Fibroblast of the conjunctiva (primary cell): ENCODE results near the gene KRT72.

ENCODE experiments used
- DNase-seq: peaks from one replicate; pipeline ENCODE4 v3.0.0-alpha.2; 2010; ENCODE audit warnings: low read depth

The KRT72 gene

GRCh38 chr12:52578469-52578868, 22.8 kb downstream of the KRT72 start:
- no peak for DNase-seq

GRCh38 chr12:52577316-52577715, 23.9 kb downstream of the KRT72 start:
- DNase-seq = no peak

GRCh38 chr12:52575948-52576347, 25.3 kb downstream of the KRT72 start:
- DNase-seq = no peak

DNA sequence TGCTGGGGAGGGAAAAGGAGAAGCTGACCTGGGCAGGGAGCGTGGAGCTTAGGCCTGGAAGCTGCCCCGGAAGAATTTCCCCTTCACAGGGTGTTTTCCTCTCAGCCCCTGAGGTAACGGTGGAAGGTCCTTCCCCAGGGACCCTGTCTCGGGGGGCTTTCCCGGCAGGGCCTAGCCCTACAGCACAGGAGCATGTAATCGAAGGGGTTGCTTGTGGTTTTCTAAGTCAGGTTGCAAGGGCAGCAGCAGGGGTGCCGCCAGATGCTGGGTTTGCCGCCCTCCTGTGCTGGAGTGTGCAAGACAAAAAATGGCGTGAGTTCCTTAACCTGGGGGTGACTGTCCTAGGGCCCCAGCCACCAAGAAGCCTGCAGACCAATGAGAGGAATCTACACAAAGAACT, 26.0 kb downstream of the KRT72 start:
- DNase-seq = no peak

GRCh38 chr12:52573743-52574142, 27.5 kb downstream of the KRT72 start, which contains the start of gene KRT74:
KRT74 (minus strand) TSS chr12:52573843; CDS start chr12:52573777, 66 bp downstream.
- DNase-seq = no peak

GRCh38 chr12:52573306-52573705, 28.0 kb downstream of the KRT72 start:
- no peak for DNase-seq

- no peak for DNase-seq
Measured at GRCh38 chr12:52570511-52570910, 30.8 kb downstream of the KRT72 start.

- no peak for DNase-seq
Measured at GRCh38 chr12:52568111-52568510, 33.2 kb downstream of the KRT72 start.

GRCh38 chr12:52566847-52567291, 34.4 kb downstream of the KRT72 start:
- DNase-seq = no peak

DNA sequence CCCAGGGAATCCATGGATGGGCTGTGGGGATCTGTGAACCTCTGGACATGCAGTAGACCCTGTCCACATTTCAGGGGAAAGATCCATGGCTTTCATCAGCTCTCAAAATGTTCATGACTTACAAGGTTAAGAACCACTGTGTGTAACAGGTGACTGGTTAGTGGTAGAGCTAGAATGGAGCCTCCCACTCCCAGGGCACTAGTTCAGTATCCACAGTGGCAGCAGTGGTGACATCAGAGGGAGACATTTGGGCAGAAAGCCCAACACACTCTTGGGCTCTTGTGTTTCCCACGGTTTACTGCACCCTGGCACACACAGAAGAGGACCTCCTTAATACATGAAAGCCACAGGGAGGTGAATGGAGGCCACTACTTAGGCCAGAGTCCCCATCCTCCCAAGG, 36.7 kb downstream of the KRT72 start:
- DNase-seq = no peak

DNA sequence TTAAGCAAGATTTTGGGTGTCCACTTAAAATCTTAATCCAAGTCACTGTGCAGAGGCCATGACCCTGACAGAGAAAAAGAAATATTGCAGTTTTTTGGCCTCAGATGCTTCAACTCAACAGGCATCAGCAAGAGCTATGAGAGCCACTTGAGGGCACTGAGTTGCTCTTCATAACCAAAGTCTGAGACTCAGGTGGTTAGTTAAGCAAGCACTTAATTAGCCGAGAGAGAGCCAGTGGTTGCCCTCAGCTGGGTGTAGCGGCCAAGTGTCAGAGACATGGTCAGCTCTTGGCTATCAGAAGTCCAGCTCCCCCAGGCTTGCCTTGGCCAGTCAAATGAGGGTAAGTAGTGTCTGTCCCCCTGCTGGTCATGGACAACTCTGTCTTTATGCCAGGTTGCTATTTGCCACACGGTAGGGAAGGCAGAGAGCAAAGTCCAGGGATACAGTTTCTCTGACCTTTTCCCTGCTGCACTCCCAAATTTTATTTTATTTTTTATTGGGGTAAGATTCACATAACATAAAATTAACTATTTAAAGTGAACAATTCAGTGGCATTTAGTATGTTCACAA, 39.3 kb downstream of the KRT72 start:
- DNase-seq = no peak

- no peak for DNase-seq
Measured at GRCh38 chr12:52559979-52560378, 41.3 kb downstream of the KRT72 start.

- no peak for DNase-seq
Measured at GRCh38 chr12:52558781-52559445, 42.4 kb downstream of the KRT72 start.

DNA sequence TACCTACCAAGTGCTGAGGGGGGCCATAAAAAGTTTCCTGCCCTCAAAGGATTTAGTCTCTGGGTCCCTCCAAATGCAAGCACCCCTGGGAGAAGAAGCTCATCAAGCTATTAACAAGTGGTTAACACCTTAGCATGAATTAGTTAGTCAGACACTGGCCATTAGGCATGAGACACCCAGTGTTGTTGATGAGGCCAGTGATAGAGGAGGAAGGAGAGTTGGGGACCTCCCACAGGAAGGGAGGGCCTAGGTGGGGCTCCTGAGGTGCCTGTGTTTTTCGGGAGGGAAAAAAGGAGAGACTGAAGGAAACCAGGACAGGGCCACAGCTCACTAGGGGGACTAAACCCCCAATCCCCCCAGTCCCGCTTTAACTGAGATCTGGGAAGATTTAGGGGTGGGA, 43.8 kb downstream of the KRT72 start:
- DNase-seq = no peak

DNA sequence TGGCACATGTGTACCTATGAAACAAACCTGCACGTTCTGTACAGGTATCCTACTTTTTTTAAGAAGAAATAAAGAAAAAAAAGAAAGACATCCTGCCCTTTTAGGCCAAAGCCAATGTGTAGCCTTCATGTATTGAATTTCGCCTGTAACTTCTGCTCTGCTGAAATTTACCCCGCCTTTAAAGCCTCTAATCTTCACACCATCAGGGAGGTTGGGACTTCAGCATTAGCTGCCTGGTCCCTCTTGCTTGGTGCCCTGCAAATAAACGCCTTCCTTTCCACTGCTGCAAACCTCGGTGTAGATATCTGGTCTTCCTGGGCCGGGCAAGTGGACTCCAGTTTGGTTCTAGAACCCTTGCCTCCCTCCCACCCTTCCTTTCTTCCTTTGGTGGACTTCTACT, 45.7 kb downstream of the KRT72 start:
- no peak for DNase-seq

- DNase-seq = no peak
Measured at GRCh38 chr12:52552681-52553195, 48.5 kb downstream of the KRT72 start, which contains the start of gene KRT71. KRT71 (minus strand) TSS chr12:52553145; CDS start chr12:52553077, 68 bp downstream.

- no peak for DNase-seq
Measured at GRCh38 chr12:52552055-52552454, 49.2 kb downstream of the KRT72 start.

DNA sequence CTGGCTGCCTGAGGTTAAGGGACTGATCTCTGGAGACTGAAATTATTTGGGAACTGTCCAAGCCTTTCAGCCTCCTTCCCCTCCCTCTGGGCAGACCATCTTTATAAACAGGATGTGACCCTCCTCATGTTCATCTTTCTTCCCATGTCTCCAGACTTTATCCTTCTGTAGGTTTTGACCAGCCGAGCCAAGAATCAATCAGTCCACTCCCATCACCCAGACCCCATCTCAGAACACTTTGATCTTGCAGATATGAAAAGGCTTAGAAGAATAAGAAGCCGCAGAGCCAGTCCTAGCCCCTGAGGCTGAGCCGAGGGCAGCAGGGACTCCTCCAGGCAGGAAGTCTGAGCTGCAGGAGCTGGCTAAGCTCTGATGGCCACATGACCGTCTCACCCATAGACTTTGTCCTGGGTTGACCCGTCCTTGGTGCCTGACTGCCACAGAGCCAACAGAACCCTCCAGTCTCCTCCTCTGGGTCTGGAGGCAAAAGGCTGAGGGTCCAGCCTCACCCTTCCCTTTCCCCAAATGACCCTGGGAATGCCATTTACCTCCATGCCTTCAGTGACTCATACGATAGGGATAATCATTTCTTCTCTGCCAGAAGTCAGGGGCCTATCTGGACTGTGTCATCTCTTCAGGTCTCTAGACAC, 49.9 kb downstream of the KRT72 start:
- DNase-seq = no peak

GRCh38 chr12:52546126-52546525, 55.1 kb downstream of the KRT72 start:
- DNase-seq = no peak

DNA sequence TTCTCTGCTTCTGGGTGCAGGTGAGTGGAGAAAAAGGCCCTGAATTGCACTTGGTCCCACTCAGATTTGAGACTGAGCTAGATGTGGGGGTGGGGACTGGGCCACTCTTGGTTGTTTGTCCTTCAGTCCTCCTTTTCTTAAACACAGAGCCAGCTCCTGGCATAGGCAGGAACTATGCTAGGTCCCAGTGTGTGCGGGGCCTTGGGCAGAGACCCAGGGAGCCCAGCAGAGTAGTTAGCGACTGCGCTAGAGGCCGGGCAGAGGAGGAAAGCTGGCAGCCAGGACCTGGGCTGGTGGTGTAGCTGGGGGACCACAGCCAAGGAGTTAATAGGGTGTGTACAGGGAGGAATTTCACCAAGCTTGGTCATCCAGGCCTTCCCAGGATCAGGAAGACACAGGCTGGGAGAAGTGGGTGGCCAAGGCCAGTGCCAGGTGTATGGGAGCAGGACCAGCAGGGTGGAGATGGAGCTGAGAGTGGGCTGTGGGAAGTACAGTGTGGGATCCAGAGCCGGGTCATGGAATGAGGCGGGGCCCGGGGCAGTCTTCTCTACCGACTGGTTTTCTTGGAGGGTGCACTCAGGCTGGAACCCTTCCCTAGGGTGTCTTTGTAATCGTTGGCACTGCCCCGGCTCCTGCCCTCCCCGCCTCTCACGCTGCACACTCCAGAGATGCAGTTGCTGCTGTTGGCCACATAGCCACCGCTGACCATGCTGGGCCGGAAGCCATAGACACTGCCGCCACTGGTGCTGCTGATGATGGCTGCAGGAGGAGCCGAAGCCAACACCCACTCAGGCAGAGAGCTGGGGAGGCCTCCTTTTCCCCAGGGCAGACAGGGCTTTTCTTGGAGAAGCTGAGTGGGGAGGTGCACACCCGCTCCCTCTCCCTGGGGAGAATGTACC, 57.0 kb downstream of the KRT72 start:
- no peak for DNase-seq

DNA sequence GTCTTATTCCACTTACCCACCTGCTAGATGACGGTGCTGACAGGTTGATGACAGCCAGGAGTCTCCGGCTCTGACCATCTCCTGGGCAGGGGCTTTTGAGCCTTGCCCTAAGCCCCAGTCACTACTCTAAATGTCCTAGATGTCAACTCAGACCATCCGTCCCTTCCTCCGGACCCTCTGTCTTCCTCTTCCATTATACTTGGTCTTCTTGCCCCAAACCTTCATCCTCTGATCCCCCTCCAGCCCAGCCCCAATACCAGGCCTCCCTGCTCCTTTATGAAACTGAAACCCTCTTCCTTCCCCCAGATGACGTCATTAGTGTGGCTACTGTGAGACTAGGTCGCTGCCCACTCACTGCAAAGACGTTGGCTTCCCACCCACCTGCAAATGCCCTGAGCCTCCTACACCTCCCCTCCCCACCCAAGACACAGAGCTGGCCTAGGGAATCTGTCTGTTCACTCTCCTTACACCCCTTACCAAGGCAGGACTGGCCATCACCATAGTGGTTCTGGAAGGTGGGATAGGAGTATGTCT, 58.4 kb downstream of the KRT72 start:
- DNase-seq = no peak

GRCh38 chr12:52542157-52542556, 59.1 kb downstream of the KRT72 start:
- no peak for DNase-seq
